ENCODE measurements around the gene GAB1. TPM values are rescaled to one million over a fixed set of nuclear protein-coding genes. Genes with fewer than 3 reads are reported as not detected.

The GAB1 gene
- total and polyA plus RNA-seq, 4 donors, result 6.4 to 138 (median 22.6) TPM

DNA sequence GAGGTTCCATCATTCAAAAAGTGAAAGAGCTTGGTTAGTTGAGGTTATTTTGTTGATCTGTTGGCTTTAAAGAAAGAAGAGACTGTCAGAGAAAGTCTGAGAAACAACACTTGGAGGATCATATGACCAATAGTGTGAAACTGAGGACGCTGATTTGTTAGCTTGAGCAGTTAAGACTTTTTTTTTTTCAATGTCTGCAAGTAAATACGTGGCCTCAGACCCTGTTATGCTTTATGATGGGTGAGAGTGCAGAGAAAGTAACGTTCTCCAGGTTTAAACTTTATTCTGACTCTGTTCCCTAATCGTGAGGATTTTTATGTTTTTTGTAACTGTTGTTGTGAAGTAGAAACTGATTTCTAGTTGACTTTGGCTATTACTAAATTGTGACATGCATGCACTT is 45.9 kb downstream of the GAB1 start:
- TF ChIP-seq, protein P1, sequence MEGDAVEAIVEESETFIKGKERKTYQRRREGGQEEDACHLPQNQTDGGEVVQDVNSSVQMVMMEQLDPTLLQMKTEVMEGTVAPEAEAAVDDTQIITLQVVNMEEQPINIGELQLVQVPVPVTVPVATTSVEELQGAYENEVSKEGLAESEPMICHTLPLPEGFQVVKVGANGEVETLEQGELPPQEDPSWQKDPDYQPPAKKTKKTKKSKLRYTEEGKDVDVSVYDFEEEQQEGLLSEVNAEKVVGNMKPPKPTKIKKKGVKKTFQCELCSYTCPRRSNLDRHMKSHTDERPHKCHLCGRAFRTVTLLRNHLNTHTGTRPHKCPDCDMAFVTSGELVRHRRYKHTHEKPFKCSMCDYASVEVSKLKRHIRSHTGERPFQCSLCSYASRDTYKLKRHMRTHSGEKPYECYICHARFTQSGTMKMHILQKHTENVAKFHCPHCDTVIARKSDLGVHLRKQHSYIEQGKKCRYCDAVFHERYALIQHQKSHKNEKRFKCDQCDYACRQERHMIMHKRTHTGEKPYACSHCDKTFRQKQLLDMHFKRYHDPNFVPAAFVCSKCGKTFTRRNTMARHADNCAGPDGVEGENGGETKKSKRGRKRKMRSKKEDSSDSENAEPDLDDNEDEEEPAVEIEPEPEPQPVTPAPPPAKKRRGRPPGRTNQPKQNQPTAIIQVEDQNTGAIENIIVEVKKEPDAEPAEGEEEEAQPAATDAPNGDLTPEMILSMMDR (IDR thresholded peaks at IDR 0.05; ENCODE audit: control extremely low read depth, extremely low read depth), result no peak
- 21 to 49% methylated on average over 4 of the region's 4 CpGs for WGBS, 2 donors
- H3K9me3 ChIP-seq (ENCODE audit: control insufficient read depth in 4 of 4, insufficient read depth in 3 of 4, low read length in 3 of 4), result no peaks in the 10 kb centered on the region
- H3K36me3 ChIP-seq (ENCODE audit: control insufficient read depth in 4 of 4, insufficient read depth in 4 of 4, low read length in 4 of 4), result no peaks in the 10 kb centered on the region
- peak in 2 of 3 donors; percentile 71 to 79 for DNase-seq
- H3K27ac ChIP-seq (ENCODE audit: low read depth in 1 of 2, low read length in 1 of 2), result peak overlapping the region in 1 of 2 donors; percentile 82
- peak overlapping the region in 1 of 2 donors; percentile 44 for H3K9ac ChIP-seq (ENCODE audit: insufficient read depth in 1 of 2, low read length in 2 of 2)
- no peak overlapping the region for H3K4me3 ChIP-seq
- H3K4me1 ChIP-seq (ENCODE audit: control insufficient read depth in 5 of 5, insufficient read depth in 5 of 5, low read length in 5 of 5), result peaks cover 15 to 72% (median 45%) of the 10 kb centered on the region in 5 donors
- ATAC-seq (ENCODE audit: insufficient read depth, low FRiP score), result no peak
- no peaks in the 10 kb centered on the region for H3K27me3 ChIP-seq (ENCODE audit: control insufficient read depth in 3 of 3, insufficient read depth in 3 of 3, low read length in 2 of 3)

DNA sequence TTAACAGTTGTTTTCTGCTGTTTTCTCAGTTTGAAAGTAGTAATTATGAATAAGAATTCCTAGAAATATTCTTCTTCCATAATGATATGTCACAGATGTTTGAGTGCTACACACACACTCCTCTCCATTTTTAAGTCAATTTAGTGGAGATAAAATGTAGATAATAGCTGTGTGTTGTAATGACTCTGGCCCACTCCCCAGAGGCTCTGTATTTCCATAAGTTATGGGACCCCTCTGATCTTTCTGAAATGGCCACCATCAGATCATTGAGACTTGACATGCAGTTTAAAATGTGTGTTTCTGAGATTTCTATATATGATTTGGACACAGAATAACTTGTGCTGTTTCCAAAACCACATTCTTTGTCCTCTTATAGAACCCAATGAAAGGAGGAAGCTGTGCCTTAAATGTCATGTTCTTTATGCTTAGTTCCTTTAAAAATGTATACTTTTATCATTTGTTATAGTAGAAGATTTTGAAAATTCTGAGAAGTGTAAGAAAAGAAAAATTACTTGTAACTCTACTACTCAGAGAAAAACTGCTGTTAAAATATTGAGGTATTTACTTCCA is 46.4 kb downstream of the GAB1 start:
- no peak for ATAC-seq (ENCODE audit: insufficient read depth, low FRiP score)

DNA sequence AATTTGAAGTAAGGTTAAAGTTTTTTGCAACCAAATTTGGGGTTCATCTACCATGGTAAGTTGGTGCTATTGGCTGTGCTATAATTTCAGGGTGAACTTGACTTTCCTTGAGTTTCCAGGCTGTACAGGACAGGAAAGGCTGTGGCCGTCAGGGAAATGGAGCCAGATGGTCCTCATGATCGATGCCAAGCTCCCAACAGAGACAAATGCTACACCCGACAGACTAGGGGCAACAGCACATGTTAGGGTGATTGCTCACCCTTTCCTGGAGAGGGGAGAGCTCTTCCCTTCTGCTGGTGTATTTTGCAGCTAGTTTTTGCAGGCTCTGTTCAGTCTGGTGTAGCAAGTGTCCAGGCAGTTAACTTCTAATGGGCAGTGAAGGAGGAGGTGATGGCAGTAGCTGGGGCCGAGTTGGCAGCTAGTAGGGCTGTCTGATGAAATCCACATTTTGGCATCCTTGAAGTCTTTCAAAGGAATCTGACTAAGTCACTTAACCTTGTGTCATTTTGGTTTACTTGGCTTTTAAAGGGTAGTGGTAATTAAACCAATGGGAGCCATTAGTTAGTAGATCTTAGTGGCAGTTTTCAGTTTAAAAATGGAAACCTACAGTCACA is 47.8 kb downstream of the GAB1 start:
- Histone ChIP-seq H3K9ac (ENCODE audit: insufficient read depth in 1 of 2, low read length in 2 of 2) (no peak overlapping the region), H3K27me3 (ENCODE audit: control insufficient read depth in 3 of 3, insufficient read depth in 3 of 3, low read length in 2 of 3) (no peaks in the 10 kb centered on the region), H3K4me3 (no peak overlapping the region), H3K27ac (ENCODE audit: low read depth in 1 of 2, low read length in 1 of 2) (peak overlapping the region in 1 of 2 donors; percentile 73), H3K4me1 (ENCODE audit: control insufficient read depth in 5 of 5, insufficient read depth in 5 of 5, low read length in 5 of 5) (peaks cover 18 to 68% (median 50%) of the 10 kb centered on the region in 5 donors), H3K9me3 (ENCODE audit: control insufficient read depth in 4 of 4, insufficient read depth in 3 of 4, low read length in 3 of 4) (no peaks in the 10 kb centered on the region), H3K36me3 (ENCODE audit: control insufficient read depth in 4 of 4, insufficient read depth in 4 of 4, low read length in 4 of 4) (no peaks in the 10 kb centered on the region)
- TF ChIP-seq, protein P1 (IDR thresholded peaks at IDR 0.05; ENCODE audit: control extremely low read depth, extremely low read depth), result no peak
- DNase-seq (peak; percentile 88 to 97 (median 97)), ATAC-seq (ENCODE audit: insufficient read depth, low FRiP score) (peak; percentile 59)
- 47 to 75% methylated on average over 4 of the region's 4 CpGs for WGBS, 2 donors

More for the DNA sequence above, 46.4 kb downstream of the GAB1 start:
- Histone ChIP-seq H3K4me1 (ENCODE audit: control insufficient read depth in 5 of 5, insufficient read depth in 5 of 5, low read length in 5 of 5) (peaks cover 15 to 67% (median 46%) of the 10 kb centered on the region in 5 donors), H3K27me3 (ENCODE audit: control insufficient read depth in 3 of 3, insufficient read depth in 3 of 3, low read length in 2 of 3) (no peaks in the 10 kb centered on the region), H3K4me3 (no peak overlapping the region), H3K27ac (ENCODE audit: low read depth in 1 of 2, low read length in 1 of 2) (peak overlapping the region in 1 of 2 donors; percentile 82), H3K9me3 (ENCODE audit: control insufficient read depth in 4 of 4, insufficient read depth in 3 of 4, low read length in 3 of 4) (no peaks in the 10 kb centered on the region), H3K9ac (ENCODE audit: insufficient read depth in 1 of 2, low read length in 2 of 2) (no peak overlapping the region), H3K36me3 (ENCODE audit: control insufficient read depth in 4 of 4, insufficient read depth in 4 of 4, low read length in 4 of 4) (no peaks in the 10 kb centered on the region)
- TF ChIP-seq, protein P1 (IDR thresholded peaks at IDR 0.05; ENCODE audit: control extremely low read depth, extremely low read depth), result no peak
- DNase-seq, result peak; percentile 59 to 92 (median 88)

All from lung (tissue), 12 donors.